ENCODE data around the gene INTS4.

- TF ChIP-seq POLR2A (IDR thresholded peaks at IDR 0.05) (no peak), CTCF (IDR thresholded peaks at IDR 0.05) (no peak)
These were observed 112.1 kb downstream of the INTS4 start for GRCh38 chr11:77882396-77882795.
